Epithelial cell of proximal tubule (primary cell): ENCODE measurements around the gene LRP1. TPM values are rescaled to one million over a fixed set of nuclear protein-coding genes. Genes with fewer than 3 reads are reported as not detected.

Experiments
- DNase-seq: peaks from one replicate; pipeline ENCODE4 v3.0.0-alpha.2; 2011; ENCODE audit warnings: low read depth
- H3K4me3 ChIP-seq: 2 replicates; pipeline ENCODE4 v1.5.1; 2011; ENCODE audit warnings: low read depth, mild to moderate bottlenecking, low read length
- CTCF ChIP-seq: conservative IDR thresholded peaks from 2 replicates; pipeline ENCODE4 v1.5.1; 2012; ENCODE audit warnings: low read depth, mild to moderate bottlenecking, low read length
- total RNA-seq: library from RNA; depleted of rRNA; stranded (reverse); fragments of >200 nt; gene quantifications from 2 replicates; pipeline ENCODE4 v1.2.3, GENCODE V29; 2015

Gene LRP1
- total RNA-seq, 1 donor from 2014 or later = 8.9 TPM

GRCh38 chr12:57176846-57177245, 48.6 kb downstream of the LRP1 start:
- no peak overlapping the region for H3K4me3 ChIP-seq
- TF ChIP-seq CTCF = no peak
- no peak for DNase-seq

DNA sequence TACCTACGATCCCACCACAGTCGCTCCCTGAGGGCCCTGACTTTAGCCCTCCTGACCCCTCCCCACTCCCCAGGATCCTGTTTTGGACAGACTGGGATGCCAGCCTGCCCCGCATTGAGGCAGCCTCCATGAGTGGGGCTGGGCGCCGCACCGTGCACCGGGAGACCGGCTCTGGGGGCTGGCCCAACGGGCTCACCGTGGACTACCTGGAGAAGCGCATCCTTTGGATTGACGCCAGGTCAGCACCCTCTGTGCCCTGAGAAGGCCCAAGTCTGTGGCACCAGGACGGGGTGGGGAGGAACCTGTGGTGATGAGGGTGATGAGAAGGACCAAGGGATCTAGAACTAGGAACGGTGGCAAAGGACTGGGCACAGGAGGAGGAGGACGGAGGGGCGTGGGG, 49.1 kb downstream of the LRP1 start:
- TF ChIP-seq CTCF = no peak
- no peak overlapping the region for H3K4me3 ChIP-seq
- no peak for DNase-seq

- no peak for DNase-seq
- H3K4me3 ChIP-seq = no peak overlapping the region
- TF ChIP-seq CTCF = no peak
Measured at GRCh38 chr12:57178213-57178612, 49.9 kb downstream of the LRP1 start.

DNA sequence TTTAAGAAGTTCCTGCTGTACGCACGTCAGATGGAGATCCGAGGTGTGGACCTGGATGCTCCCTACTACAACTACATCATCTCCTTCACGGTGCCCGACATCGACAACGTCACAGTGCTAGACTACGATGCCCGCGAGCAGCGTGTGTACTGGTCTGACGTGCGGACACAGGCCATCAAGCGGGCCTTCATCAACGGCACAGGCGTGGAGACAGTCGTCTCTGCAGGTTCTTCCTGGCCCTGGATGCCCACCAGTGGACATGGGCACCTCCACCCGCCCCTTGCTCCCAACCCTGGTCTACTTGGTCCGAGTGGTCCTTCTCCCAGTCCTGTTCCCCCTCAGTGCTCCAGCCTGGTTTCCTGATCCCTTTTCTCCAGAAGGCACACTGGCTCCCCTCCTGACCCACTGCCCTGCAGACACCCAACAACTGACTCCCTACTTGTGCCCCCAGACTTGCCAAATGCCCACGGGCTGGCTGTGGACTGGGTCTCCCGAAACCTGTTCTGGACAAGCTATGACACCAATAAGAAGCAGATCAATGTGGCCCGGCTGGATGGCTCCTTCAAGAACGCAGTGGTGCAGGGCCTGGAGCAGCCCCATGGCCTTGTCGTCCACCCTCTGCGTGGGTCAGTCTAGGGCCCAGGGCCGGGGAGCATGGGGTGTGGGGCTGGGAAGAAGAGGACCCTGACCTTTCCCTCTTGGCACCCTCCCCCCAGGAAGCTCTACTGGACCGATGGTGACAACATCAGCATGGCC, 51.2 kb downstream of the LRP1 start:
- DNase-seq = no peak
- H3K4me3 ChIP-seq = no peak overlapping the region
- TF ChIP-seq CTCF = no peak

GRCh38 chr12:57180321-57180989, 52.2 kb downstream of the LRP1 start:
- TF ChIP-seq CTCF = no peak
- H3K4me3 ChIP-seq = no peak overlapping the region
- no peak for DNase-seq

- no peak for TF ChIP-seq CTCF
- no peak overlapping the region for H3K4me3 ChIP-seq
- DNase-seq = no peak
Measured at GRCh38 chr12:57181072-57181471, 52.8 kb downstream of the LRP1 start.
